ENCODE data around the gene GKAP1.
A peak's percentile ranks its signal among the peaks of the same experiment; 100 is the strongest.
"Not testable (repeated sequence)": the region's sequence is repeated elsewhere in the genome, so short reads cannot be mapped to it uniquely, and the experiment has no call there.

GKAP1 gene

DNA sequence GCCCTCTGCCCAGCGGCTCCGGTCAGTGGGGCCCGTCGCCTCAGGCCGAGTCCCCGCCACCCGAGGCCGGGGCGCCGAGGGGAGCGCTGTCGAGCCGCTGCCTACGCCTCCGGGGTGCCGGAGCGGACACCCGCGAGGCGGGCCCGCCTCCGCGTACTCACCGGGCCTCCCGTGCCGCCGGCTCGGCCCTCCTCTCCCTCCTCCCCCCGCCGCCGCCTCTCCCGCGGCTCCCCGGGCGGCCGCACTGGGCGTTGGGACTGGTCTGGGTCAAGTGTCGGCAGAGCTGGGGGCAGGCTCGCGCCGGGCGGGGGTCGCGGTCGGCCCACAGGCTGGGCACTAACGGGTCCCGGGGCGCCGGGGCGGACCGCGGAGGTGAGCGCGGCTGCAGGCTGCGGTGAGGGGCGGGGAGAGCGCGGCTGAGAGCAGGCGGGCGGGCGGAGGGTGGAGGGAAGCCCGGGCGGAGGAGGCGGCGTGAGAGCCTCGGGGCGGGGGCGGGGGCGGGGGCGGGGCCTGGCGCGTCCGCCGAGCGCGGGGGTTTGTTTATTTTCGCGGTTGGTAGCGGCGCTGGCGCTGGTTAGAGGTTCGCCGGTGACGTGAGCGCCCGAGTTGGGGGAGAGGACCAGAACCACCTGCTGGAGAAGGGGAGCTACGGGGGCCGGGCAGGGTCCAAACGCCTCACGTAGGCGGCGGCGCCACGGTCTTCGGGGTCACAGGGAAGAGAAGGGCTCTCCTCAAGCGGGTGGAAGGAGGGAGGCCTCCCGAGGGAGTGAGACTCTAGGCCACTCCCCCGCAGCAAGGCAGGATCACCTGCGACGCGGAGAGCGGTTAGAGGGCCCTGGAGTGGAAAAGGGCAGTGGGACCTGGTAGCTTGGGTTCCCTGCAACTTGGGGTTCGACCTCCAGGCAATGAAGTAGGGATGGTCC lies at the start of gene GKAP1:
Gene GKAP1 (minus strand): TSS at position 414 of the 923 bp plus-strand sequence. CDS start 11,252 bp downstream, outside the sequence.
- peak; percentile 7 for DNase-seq (ENCODE audit: extremely low read depth, low read depth)

GRCh38 chr9:83849895-83850294 lies 32.3 kb upstream of the GKAP1 start:
- DNase-seq (ENCODE audit: extremely low read depth, low read depth): not testable (repeated sequence)

DNA sequence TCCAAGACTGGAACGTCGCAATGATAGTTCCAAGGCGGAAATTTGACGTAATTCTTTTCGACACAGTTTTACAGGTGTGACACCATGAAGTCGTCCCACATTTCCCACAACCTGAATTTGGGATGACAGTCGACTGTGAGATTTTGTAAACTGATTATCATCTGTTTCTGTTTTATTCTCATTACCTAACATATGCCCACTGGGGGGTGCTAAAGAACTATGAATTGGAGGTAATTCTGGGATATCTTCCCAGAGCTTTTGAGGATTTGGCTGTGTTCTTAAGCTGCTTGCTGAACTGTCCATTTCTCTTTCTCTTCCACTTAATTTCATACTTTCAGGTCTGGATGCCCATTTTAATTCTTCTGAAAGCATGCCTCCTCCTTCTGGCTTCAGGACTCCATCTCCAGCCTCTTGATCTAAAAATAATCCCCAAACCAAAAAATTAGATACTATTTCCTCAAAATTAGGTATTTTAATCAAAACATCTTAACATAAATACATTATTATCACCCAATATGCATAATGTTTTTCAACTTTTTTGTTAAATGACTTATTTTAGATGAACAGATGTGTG lies 19.6 kb upstream of the GKAP1 start:
- DNase-seq (ENCODE audit: extremely low read depth, low read depth): not testable (repeated sequence)

DNA sequence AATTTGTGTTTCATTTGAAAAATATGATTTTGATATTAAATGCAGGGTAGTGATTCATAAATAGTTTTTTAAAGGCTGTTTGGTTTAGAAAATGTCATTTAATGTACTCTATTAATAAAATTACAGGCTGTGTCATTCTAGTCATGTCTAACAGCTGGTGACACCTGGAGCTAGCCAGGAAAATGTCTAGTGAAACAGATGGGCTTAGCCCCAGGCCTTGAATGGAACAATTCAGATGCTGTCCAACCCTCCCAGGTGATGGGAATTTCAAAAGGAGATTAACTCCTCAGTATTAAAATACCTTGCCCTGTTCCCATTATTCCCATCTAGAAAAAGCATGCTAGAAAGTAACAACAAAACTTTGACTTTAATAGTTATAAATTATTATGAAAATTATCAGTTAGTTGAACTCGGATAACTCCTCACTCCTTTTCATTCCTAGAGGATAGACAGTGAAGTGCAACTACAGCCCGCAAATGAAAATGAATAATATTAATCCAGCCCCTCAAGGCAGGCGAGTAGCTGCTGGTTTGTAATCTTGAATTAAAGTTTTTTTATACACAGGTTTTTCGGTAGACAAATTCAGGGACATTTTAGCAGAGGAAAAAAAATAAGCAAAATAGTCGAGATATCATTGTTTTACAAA lies 13.0 kb upstream of the GKAP1 start:
- not testable (repeated sequence) for DNase-seq (ENCODE audit: extremely low read depth, low read depth)

- DNase-seq (ENCODE audit: extremely low read depth, low read depth): not testable (repeated sequence)
Observed at GRCh38 chr9:83824986-83825623, 7.5 kb upstream of the GKAP1 start.

DNA sequence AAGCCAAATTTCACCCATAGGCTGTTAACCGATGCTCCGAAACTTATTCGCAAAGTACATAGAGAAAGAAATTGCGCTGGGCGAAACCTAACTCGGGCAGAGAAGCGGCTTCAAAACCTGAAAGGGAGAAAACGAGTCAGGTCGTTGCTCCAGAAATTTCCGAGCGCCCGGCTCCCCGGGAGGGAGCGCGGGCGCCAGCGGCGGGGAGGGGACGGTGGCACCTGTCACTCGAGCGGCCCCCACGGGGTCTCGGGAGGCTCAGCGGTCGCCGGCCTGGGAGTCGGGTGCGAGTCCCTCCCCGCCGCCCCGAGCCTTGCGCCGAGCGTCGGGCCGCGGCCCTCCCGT lies 586 bp downstream of the GKAP1 start:
- DNase-seq (ENCODE audit: extremely low read depth, low read depth): not testable (repeated sequence)

DNA sequence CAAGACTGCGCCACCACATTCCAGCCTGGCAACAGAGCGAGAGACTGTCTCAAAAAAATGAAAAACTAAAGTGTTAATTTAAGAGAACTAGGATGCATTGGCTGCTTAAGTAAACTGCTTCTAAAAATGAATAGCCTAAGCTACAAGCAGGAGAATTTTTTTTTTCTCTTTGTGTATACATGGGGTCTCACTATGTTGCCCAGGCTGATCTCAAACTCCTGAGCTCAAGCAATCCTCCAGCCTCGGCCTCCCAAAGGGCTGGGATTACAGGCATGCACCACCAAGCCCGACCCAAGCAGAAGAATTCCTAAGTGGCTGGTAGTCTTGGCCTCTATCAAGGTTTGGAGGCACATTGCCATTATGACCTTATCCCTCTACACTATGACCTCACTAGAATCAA lies 2.4 kb downstream of the GKAP1 start:
- DNase-seq (ENCODE audit: extremely low read depth, low read depth): not testable (repeated sequence)

DNA sequence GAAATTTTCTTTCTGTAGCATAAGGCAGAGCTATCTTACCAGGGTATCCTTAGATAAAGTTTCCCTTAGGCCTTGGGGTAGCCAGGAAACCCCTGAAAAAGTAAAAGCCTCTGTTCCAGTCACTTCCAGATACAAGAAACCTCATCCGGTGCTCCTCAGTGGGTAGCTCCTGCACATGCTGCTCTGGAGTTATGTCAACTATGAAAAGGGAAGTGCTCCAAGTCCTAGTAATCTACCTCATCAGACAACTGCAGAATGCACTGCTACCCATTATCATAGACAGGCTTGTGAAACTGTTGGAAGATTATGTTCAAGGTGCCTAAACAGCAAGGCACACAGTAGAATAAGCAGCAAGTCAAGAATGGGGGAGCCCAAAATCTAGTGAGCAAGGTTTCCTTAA lies 8.4 kb downstream of the GKAP1 start:
- DNase-seq (ENCODE audit: extremely low read depth, low read depth): not testable (repeated sequence)

DNA sequence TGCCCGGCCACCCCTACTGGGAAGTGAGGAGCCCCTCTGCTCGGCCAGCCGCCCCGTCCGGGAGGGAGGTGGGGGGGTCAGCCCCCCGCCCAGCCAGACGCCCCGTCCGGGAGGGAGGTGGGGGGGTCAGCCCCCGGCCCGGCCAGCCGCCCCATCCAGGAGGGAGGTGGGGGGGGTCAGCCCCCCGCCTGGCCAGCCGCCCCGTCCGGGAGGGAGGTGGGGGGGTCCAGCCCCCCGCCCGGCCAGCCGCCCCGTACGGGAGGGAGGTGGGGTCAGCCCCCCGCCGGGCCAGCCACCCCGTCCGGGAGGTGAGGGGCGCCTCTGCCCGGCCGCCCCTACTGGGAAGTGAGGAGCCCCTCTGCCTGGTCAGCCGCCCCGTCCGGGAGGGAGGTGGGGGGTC lies 13.1 kb downstream of the GKAP1 start:
- not testable (repeated sequence) for DNase-seq (ENCODE audit: extremely low read depth, low read depth)

DNA sequence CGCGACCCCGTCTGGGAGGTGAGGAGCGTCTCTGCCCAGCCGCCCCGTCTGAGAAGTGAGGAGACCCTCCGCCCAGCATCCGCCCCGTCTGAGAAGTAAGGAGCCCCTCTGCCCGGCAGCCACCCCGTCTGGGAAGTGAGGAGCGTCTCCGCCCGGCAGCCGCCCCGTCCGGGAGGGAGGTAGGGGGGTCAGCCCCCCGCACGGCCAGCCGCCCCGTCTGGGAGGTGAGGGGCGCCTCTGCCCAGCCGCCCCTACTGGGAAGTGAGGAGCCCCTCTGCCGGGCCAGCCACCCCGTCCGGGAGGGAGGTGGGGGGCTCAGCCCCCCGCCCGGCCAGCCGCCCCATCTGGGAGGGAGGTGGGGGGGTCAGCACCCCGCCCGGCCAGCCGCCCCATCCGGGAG lies 13.6 kb downstream of the GKAP1 start:
- not testable (repeated sequence) for DNase-seq (ENCODE audit: extremely low read depth, low read depth)

GRCh38 chr9:83800236-83801033 lies 17.1 kb downstream of the GKAP1 start:
- no peak for DNase-seq (ENCODE audit: extremely low read depth, low read depth)
- TF ChIP-seq, protein P1, sequence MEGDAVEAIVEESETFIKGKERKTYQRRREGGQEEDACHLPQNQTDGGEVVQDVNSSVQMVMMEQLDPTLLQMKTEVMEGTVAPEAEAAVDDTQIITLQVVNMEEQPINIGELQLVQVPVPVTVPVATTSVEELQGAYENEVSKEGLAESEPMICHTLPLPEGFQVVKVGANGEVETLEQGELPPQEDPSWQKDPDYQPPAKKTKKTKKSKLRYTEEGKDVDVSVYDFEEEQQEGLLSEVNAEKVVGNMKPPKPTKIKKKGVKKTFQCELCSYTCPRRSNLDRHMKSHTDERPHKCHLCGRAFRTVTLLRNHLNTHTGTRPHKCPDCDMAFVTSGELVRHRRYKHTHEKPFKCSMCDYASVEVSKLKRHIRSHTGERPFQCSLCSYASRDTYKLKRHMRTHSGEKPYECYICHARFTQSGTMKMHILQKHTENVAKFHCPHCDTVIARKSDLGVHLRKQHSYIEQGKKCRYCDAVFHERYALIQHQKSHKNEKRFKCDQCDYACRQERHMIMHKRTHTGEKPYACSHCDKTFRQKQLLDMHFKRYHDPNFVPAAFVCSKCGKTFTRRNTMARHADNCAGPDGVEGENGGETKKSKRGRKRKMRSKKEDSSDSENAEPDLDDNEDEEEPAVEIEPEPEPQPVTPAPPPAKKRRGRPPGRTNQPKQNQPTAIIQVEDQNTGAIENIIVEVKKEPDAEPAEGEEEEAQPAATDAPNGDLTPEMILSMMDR (IDR thresholded peaks at IDR 0.05; ENCODE audit: low read depth, low read length): no peak

GRCh38 chr9:83794051-83794450 lies 23.5 kb downstream of the GKAP1 start:
- no peak for DNase-seq (ENCODE audit: extremely low read depth, low read depth)
- TF ChIP-seq, protein P1 (IDR thresholded peaks at IDR 0.05; ENCODE audit: low read depth, low read length): no peak

All from AG09319 (cell line).